AG04450 (cell line): ENCODE results near the gene GPC5. TPM values are rescaled to one million over a fixed set of nuclear protein-coding genes. Genes with fewer than 3 reads are reported as not detected.

Experiments used
- CTCF ChIA-PET: fragments of 300-600, 350-600 bp; formaldehyde crosslinking; extraction: SDS; loops from one replicate; lab custom pipeline; 2022; ENCODE audit warnings: antibody characterized with exemption, inconsistent platforms; lab: Charles Lee
- POLR2A ChIA-PET: fragments of 350-600 bp; formaldehyde crosslinking; extraction: SDS; loops from one replicate; lab custom pipeline; 2021; ENCODE audit warnings: antibody characterized with exemption, inconsistent platforms; lab: Yijun Ruan, JAX
- DNase-seq: peaks from one replicate; pipeline ENCODE4 v3.0.0-alpha.2; 2011; ENCODE audit warnings: low read depth, low spot score
- H3K27ac ChIP-seq: one replicate; pipeline ENCODE4 v1.5.1; 2012; ENCODE audit warnings: low read depth, low read length, control low read depth
- H3K27me3 ChIP-seq: one replicate; pipeline ENCODE4 v1.6.0; 2012; ENCODE audit warnings: low read length; ENCODE audit not compliant: control insufficient read depth, insufficient read depth
- H3K4me3 ChIP-seq: 2 replicates; pipeline ENCODE4 v1.5.1; 2011; ENCODE audit warnings: mild to moderate bottlenecking, low read depth, low read length, control low read depth
- H3K9me3 ChIP-seq: 2 replicates; pipeline ENCODE4 v1.5.1; 2012; ENCODE audit warnings: low read length; ENCODE audit not compliant: control insufficient read depth, insufficient read depth
- polyA plus RNA-seq: library from polyadenylated mRNA; depleted of rRNA; stranded (reverse); fragments of >200 nt; gene quantifications from 2 replicates; pipeline ENCODE4 v1.2.3, GENCODE V29; 2011
- TF ChIP-seq, protein P1 (sequence below): IDR thresholded peaks from 2 replicates; pipeline ENCODE4 v1.5.1; 2011; ENCODE audit warnings: low read depth, low read length, control low read depth, inconsistent platforms

Gene GPC5
- polyA plus RNA-seq, 1 experiment, result 3.6 TPM

- Histone ChIP-seq H3K4me3 (no peak overlapping the region), H3K9me3 (no peaks in the 10 kb centered on the region), H3K27me3 (no peaks in the 10 kb centered on the region), H3K27ac (no peak overlapping the region)
- ChIA-PET CTCF (no interaction called here), POLR2A (no interaction called here)
- DNase-seq, result no peak
- TF ChIP-seq, protein P1, sequence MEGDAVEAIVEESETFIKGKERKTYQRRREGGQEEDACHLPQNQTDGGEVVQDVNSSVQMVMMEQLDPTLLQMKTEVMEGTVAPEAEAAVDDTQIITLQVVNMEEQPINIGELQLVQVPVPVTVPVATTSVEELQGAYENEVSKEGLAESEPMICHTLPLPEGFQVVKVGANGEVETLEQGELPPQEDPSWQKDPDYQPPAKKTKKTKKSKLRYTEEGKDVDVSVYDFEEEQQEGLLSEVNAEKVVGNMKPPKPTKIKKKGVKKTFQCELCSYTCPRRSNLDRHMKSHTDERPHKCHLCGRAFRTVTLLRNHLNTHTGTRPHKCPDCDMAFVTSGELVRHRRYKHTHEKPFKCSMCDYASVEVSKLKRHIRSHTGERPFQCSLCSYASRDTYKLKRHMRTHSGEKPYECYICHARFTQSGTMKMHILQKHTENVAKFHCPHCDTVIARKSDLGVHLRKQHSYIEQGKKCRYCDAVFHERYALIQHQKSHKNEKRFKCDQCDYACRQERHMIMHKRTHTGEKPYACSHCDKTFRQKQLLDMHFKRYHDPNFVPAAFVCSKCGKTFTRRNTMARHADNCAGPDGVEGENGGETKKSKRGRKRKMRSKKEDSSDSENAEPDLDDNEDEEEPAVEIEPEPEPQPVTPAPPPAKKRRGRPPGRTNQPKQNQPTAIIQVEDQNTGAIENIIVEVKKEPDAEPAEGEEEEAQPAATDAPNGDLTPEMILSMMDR, result no peak
These were observed 1179.9 kb downstream of the GPC5 start for GRCh38 chr13:92578358-92578757.

GRCh38 chr13:92589955-92590354 lies 1191.5 kb downstream of the GPC5 start:
- POLR2A ChIA-PET, result no interaction called here
- TF ChIP-seq, protein P1, result no peak

DNA sequence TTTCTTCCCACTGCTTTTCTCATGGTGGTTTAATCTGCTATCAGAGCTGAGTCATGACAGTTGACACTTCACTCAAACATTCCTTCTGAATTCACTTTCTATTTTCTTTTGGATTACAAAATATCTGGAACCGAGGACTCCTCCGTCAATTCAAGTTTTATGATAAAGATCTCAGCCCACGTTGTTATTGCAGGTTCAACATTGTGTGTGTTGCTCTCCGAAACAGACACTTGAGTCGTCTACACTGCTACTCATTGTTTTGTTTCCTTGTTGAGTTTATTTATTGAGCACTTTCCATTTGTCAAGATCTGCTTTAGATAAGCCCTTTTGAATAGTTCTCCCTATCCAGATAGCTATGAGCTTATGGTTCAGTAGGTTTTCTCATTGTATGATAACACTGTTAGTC lies 1192.1 kb downstream of the GPC5 start:
- DNase-seq, result no peak
- Histone ChIP-seq H3K9me3 (no peaks in the 10 kb centered on the region), H3K27me3 (no peaks in the 10 kb centered on the region), H3K27ac (no peak overlapping the region), H3K4me3 (no peak overlapping the region)
- POLR2A ChIA-PET, result no interaction called here
- TF ChIP-seq, protein P1, result no peak
- CTCF ChIA-PET, result no interaction called here

More at GRCh38 chr13:92589955-92590354, 1191.5 kb downstream of the GPC5 start:
- no peak for DNase-seq
- Histone ChIP-seq H3K9me3 (no peaks in the 10 kb centered on the region), H3K27ac (no peak overlapping the region), H3K4me3 (no peak overlapping the region), H3K27me3 (no peaks in the 10 kb centered on the region)
- CTCF ChIA-PET, result no interaction called here

- no peak overlapping the region for H3K4me3 ChIP-seq
- TF ChIP-seq, protein P1, result no peak
- no peaks in the 10 kb centered on the region for H3K9me3 ChIP-seq
- no peaks in the 10 kb centered on the region for H3K27me3 ChIP-seq
- DNase-seq, result no peak
- no peak overlapping the region for H3K27ac ChIP-seq
- CTCF ChIA-PET, result no interaction called here
- POLR2A ChIA-PET, result no interaction called here
These were observed 1192.7 kb downstream of the GPC5 start for GRCh38 chr13:92591117-92591516.

- no peaks in the 10 kb centered on the region for H3K27me3 ChIP-seq
- CTCF ChIA-PET, result no interaction called here
- TF ChIP-seq, protein P1, result no peak
- DNase-seq, result no peak
- H3K9me3 ChIP-seq, result no peaks in the 10 kb centered on the region
- no peak overlapping the region for H3K4me3 ChIP-seq
- H3K27ac ChIP-seq, result no peak overlapping the region
- POLR2A ChIA-PET, result no interaction called here
These were observed 1194.3 kb downstream of the GPC5 start for GRCh38 chr13:92592757-92593156.
